GM19351 (cell line): ENCODE measurements around the gene ZFHX2.

Experiments used
- ATAC-seq: cut with Tn5 transposase; IDR thresholded peaks from one replicate; pipeline ENCODE4 v1.9.1; 2021; ENCODE audit warnings: mild to moderate bottlenecking, moderate library complexity; ENCODE audit not compliant: unreplicated experiment

Gene ZFHX2

GRCh38 chr14:23481362-23481970, 70.1 kb downstream of the ZFHX2 start:
- ATAC-seq, result no peak

GRCh38 chr14:23478109-23478759, 73.3 kb downstream of the ZFHX2 start:
- no peak for ATAC-seq

- no peak for ATAC-seq
Observed at GRCh38 chr14:23470947-23471346, 80.6 kb downstream of the ZFHX2 start.
